ENCODE data around the gene KIF26B. TPM values are rescaled to one million over a fixed set of nuclear protein-coding genes. Genes with fewer than 3 reads are reported as not detected.

KIF26B gene
- polyA plus RNA-seq, 1 donor = 1.00 TPM

GRCh38 chr1:245590726-245591125, 435.9 kb downstream of the KIF26B start:
- no peak for DNase-seq (ENCODE audit: low read depth)

- no peak for DNase-seq (ENCODE audit: low read depth)
These were observed 436.8 kb downstream of the KIF26B start for GRCh38 chr1:245591346-245592188.

GRCh38 chr1:245592189-245592460, 437.3 kb downstream of the KIF26B start:
- DNase-seq (ENCODE audit: low read depth) = no peak

- no peak for DNase-seq (ENCODE audit: low read depth)
These were observed 443.9 kb downstream of the KIF26B start for GRCh38 chr1:245598524-245599305.

GRCh38 chr1:245599371-245600174, 444.8 kb downstream of the KIF26B start:
- DNase-seq (ENCODE audit: low read depth) = no peak

- DNase-seq (ENCODE audit: low read depth) = no peak
These were observed 445.9 kb downstream of the KIF26B start for GRCh38 chr1:245600658-245601057.

- no peak for DNase-seq (ENCODE audit: low read depth)
These were observed 448.6 kb downstream of the KIF26B start for GRCh38 chr1:245603311-245603865.

- DNase-seq (ENCODE audit: low read depth) = no peak
These were observed 450.2 kb downstream of the KIF26B start for GRCh38 chr1:245604979-245605378.

- DNase-seq (ENCODE audit: low read depth) = no peak
These were observed 450.8 kb downstream of the KIF26B start for GRCh38 chr1:245605480-245606156.

GRCh38 chr1:245606157-245606725, 451.5 kb downstream of the KIF26B start:
- DNase-seq (ENCODE audit: low read depth) = no peak

GRCh38 chr1:245608271-245608670, 453.5 kb downstream of the KIF26B start:
- DNase-seq (ENCODE audit: low read depth) = no peak

- DNase-seq (ENCODE audit: low read depth) = no peak
These were observed 454.8 kb downstream of the KIF26B start for GRCh38 chr1:245609354-245610150.

- no peak for DNase-seq (ENCODE audit: low read depth)
These were observed 456.5 kb downstream of the KIF26B start for GRCh38 chr1:245611251-245611650.

GRCh38 chr1:245614476-245614875, 459.7 kb downstream of the KIF26B start:
- no peak for DNase-seq (ENCODE audit: low read depth)

- no peak for DNase-seq (ENCODE audit: low read depth)
These were observed 460.2 kb downstream of the KIF26B start for GRCh38 chr1:245615001-245615400.

- DNase-seq (ENCODE audit: low read depth) = no peak
These were observed 466.8 kb downstream of the KIF26B start for GRCh38 chr1:245621589-245621988.

GRCh38 chr1:245622332-245623014, 467.7 kb downstream of the KIF26B start:
- DNase-seq (ENCODE audit: low read depth) = no peak

GRCh38 chr1:245641384-245641783, 486.6 kb downstream of the KIF26B start:
- DNase-seq (ENCODE audit: low read depth) = no peak

GRCh38 chr1:245645406-245645805, 490.6 kb downstream of the KIF26B start:
- DNase-seq (ENCODE audit: low read depth) = no peak

- DNase-seq (ENCODE audit: low read depth) = no peak
These were observed 491.1 kb downstream of the KIF26B start for GRCh38 chr1:245645894-245646293.
